ENCODE measurements around the gene RPS6KA1. TPM values are rescaled to one million over a fixed set of nuclear protein-coding genes. Genes with fewer than 3 reads are reported as not detected.

Gene RPS6KA1
- polyA plus RNA-seq, 1 donor (not counting 4 experiments of a cell fraction or from before 2014, with no cell fraction given), result 65.9 TPM

- Histone ChIP-seq H3K4me3 (ENCODE audit: control insufficient read depth in 2 of 3, extremely low read depth in 1 of 3, insufficient read depth in 2 of 3, low read depth in 1 of 3, low read length in 3 of 3) (no peak overlapping the region), H3K9me1 (ENCODE audit: control insufficient read depth, extremely low read depth, insufficient read depth, low read length) (no peaks in the 10 kb centered on the region), H3K4me2 (ENCODE audit: control insufficient read depth, extremely low read depth, insufficient read depth, low read depth, low read length) (no peak overlapping the region), H3K9ac (ENCODE audit: control insufficient read depth, extremely low read depth, insufficient read depth, low read length) (no peak overlapping the region), H3K36me3 (ENCODE audit: control insufficient read depth in 2 of 2, extremely low read depth in 1 of 2, insufficient read depth in 2 of 2, low read length in 2 of 2) (no peaks in the 10 kb centered on the region), H3K79me2 (ENCODE audit: control insufficient read depth, insufficient read depth, low read length) (no peaks in the 10 kb centered on the region), H3K27ac (ENCODE audit: control insufficient read depth, insufficient read depth, low read length) (no peak overlapping the region), H3K4me1 (ENCODE audit: control insufficient read depth, extremely low read depth, insufficient read depth, low read length) (no peaks in the 10 kb centered on the region), H3K27me3 (ENCODE audit: control insufficient read depth, extremely low read depth, insufficient read depth, low read length) (no peaks in the 10 kb centered on the region), H2AFZ (ENCODE audit: control insufficient read depth, low read length) (no peak overlapping the region), H3K9me3 (ENCODE audit: control insufficient read depth, low read depth, low read length) (no peaks in the 10 kb centered on the region), H4K20me1 (ENCODE audit: control insufficient read depth, extremely low read depth, insufficient read depth, low read length) (no peaks in the 10 kb centered on the region)
- FAIRE-seq (no peak), DNase-seq (ENCODE audit: low read depth, low spot score) (no peak)
- dilution Hi-C loops (cut with MboI; ENCODE audit: extremely low pct_ligation_motif_present, low sequenced_read_pairs), result no loop called here
- no peak for TF ChIP-seq CTCF (optimal IDR thresholded peaks at IDR 0.05 in 1 of 3, IDR thresholded peaks at IDR 0.05 in 1 of 3, conservative IDR thresholded peaks at IDR 0.05 in 1 of 3; ENCODE audit: extremely low read depth in 1 of 3, insufficient read depth in 2 of 3, low read length in 3 of 3)
- no peak for TF ChIP-seq EZH2 (IDR thresholded peaks at IDR 0.05; ENCODE audit: low read length)
Measured at GRCh38 chr1:26518355-26518754, 11.2 kb upstream of the RPS6KA1 start.

GRCh38 chr1:26520339-26520738, 9.2 kb upstream of the RPS6KA1 start:
- DNase-seq (ENCODE audit: low read depth, low spot score) (no peak), FAIRE-seq (no peak)
- Histone ChIP-seq H3K9ac (ENCODE audit: control insufficient read depth, extremely low read depth, insufficient read depth, low read length) (no peak overlapping the region), H3K9me3 (ENCODE audit: control insufficient read depth, low read depth, low read length) (no peaks in the 10 kb centered on the region), H3K36me3 (ENCODE audit: control insufficient read depth in 2 of 2, extremely low read depth in 1 of 2, insufficient read depth in 2 of 2, low read length in 2 of 2) (no peaks in the 10 kb centered on the region), H3K4me2 (ENCODE audit: control insufficient read depth, extremely low read depth, insufficient read depth, low read depth, low read length) (no peak overlapping the region), H3K9me1 (ENCODE audit: control insufficient read depth, extremely low read depth, insufficient read depth, low read length) (no peaks in the 10 kb centered on the region), H3K4me3 (ENCODE audit: control insufficient read depth in 2 of 3, extremely low read depth in 1 of 3, insufficient read depth in 2 of 3, low read depth in 1 of 3, low read length in 3 of 3) (no peak overlapping the region), H2AFZ (ENCODE audit: control insufficient read depth, low read length) (no peak overlapping the region), H4K20me1 (ENCODE audit: control insufficient read depth, extremely low read depth, insufficient read depth, low read length) (no peaks in the 10 kb centered on the region), H3K4me1 (ENCODE audit: control insufficient read depth, extremely low read depth, insufficient read depth, low read length) (peaks cover 16% of the 10 kb centered on the region), H3K27ac (ENCODE audit: control insufficient read depth, insufficient read depth, low read length) (no peak overlapping the region), H3K27me3 (ENCODE audit: control insufficient read depth, extremely low read depth, insufficient read depth, low read length) (no peaks in the 10 kb centered on the region), H3K79me2 (ENCODE audit: control insufficient read depth, insufficient read depth, low read length) (no peaks in the 10 kb centered on the region)
- dilution Hi-C loops (cut with MboI; ENCODE audit: extremely low pct_ligation_motif_present, low sequenced_read_pairs), result no loop called here
- TF ChIP-seq EZH2 (IDR thresholded peaks at IDR 0.05; ENCODE audit: low read length) (no peak), CTCF (optimal IDR thresholded peaks at IDR 0.05 in 1 of 3, IDR thresholded peaks at IDR 0.05 in 1 of 3, conservative IDR thresholded peaks at IDR 0.05 in 1 of 3; ENCODE audit: extremely low read depth in 1 of 3, insufficient read depth in 2 of 3, low read length in 3 of 3) (no peak)
